ENCODE data around the gene KDM5A. TPM values are rescaled to one million over a fixed set of nuclear protein-coding genes. Genes with fewer than 3 reads are reported as not detected.

The KDM5A gene
- 16.9 and 29.9 TPM in 2 replicates for total RNA-seq

DNA sequence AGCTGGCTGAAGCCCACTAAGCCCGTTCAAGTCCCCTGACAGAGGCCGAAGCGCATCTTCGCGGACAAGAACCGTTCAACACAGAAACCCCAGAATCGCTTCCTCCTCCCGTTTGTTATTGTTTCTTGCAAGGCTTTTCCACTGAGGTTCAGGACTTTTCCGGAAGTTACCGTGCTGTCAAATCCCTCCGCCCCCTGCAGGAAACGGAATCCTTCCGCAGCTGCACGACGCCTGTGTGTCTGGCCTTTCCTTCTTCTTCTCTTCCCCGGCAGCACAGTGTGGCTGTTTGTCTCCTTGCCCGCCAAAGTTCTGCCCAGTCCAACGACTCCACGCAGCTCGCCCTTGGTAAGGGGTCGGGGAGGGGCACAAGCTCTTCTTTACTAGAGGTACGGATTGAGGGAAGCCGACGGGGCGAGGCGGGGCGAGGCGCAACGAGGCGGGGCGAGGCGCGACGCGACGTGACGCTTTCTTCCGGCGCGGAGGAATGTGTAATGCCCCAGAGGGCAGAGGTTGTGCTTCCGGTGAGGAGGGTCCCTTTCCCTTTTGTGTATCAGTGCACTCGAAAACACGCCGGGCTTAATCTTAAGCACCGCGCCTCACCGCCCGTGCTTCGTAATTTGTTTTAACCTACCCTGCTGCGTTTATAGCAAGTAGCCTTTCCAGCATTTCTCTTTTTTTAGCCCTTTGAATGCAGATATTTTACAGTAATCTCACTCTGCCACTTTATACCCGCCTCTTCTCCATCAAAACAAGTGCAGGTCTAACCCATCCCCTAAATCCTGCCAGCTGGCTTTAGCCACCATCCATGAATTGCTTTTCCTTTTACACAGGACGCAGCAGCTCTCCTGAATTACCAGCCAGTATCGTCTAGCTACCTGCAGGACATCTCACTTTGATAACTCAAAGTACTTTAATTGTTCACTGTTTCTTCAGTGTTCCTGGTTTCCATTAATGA, at the start of gene KDM5A:
TSS of gene KDM5A (minus strand) at position 179 of the 955 bp plus-strand sequence. CDS start 229 bp downstream, outside the sequence.

DNA sequence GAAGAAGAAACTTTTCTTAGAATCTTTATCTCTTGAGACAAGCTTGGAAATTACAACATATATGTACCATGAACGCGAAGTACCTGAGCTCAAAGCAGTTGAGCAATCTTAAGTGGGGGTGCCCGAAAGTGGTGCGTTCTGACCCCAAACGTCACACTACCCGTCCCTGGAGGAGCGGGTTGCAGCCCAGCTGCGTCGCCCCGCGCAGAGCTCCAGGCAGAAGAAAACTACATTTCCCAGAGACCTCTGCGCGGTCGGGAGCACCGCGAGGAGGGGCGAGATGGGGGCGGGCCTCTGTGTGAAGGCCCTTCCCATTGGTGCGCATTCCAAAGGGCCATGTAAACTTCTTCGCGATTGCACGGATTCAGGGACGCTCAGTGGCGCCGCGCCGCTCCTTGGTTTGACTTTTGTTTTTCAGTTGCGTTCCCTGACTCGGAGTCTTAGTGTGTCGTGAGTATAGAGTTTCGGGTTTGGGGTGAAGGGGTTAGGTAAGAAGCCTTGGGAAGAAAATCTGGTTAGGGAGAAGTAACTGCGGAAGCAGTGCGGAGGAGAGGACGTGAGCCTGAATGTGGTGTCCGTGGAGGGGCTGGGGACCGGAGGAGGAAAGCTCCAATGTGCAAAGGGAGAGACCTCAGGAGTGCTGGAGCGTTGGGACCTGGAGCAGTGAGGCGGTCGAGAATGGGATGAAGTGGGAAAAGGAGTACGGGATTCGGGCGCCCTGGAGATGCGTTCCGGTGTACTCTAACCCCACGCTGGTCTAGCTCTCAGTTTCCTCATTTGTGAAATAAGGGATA, 12.3 kb upstream of the KDM5A start, which contains the start of gene CCDC77:
TSS of gene CCDC77 (plus strand) at position 410 of the 794 bp plus-strand sequence. CDS start 7,740 bp downstream, outside the sequence.

DNA sequence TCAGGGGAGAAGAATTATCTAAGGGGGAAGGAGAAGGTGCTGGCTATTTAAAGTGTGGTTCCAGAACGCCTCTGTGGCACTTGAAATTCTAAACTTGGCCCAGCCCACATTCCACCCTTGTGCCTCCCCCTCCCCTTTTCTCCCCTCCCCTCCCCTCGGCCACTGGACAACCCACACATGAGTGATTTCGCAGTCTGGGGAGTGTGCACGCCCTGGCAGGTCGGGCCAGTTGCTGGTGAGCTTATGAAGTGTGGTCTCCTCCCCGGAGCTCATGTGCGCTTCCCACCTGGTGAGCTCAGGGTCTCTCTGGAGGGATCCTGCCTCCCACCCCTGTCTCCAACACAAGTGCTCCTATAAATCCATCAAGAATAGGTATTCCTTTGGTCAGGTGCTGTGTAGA, 126.3 kb downstream of the KDM5A start, which contains the start of gene SLC6A13:
TSS of gene SLC6A13 (minus strand) at position 20 of the 400 bp plus-strand sequence. CDS start 2,784 bp downstream, outside the sequence.

Other genes with a start within 250 kb of the KDM5A start
- not detected in 2 replicates for gene SLC6A12, start 175.2 kb downstream of the KDM5A start, total RNA-seq
- gene SLC6A13, start 126.5 kb downstream of the KDM5A start, total RNA-seq = not detected in 2 replicates
- 6.2 and 13.0 TPM in 2 replicates for gene CCDC77, start 12.3 kb upstream of the KDM5A start, total RNA-seq
- 10.5 and 14.4 TPM in 2 replicates for gene B4GALNT3, start 70.6 kb upstream of the KDM5A start, total RNA-seq